HG03521 (cell line): ENCODE data around the gene CFAP221.

Experiments
- ATAC-seq: cut with Tn5 transposase; IDR thresholded peaks from one replicate; pipeline ENCODE4 v1.9.1; 2021; ENCODE audit warnings: mild to moderate bottlenecking, moderate library complexity; ENCODE audit not compliant: unreplicated experiment

CFAP221 gene

GRCh38 chr2:119696494-119697030 lies 152.3 kb downstream of the CFAP221 start:
- ATAC-seq, result no peak

DNA sequence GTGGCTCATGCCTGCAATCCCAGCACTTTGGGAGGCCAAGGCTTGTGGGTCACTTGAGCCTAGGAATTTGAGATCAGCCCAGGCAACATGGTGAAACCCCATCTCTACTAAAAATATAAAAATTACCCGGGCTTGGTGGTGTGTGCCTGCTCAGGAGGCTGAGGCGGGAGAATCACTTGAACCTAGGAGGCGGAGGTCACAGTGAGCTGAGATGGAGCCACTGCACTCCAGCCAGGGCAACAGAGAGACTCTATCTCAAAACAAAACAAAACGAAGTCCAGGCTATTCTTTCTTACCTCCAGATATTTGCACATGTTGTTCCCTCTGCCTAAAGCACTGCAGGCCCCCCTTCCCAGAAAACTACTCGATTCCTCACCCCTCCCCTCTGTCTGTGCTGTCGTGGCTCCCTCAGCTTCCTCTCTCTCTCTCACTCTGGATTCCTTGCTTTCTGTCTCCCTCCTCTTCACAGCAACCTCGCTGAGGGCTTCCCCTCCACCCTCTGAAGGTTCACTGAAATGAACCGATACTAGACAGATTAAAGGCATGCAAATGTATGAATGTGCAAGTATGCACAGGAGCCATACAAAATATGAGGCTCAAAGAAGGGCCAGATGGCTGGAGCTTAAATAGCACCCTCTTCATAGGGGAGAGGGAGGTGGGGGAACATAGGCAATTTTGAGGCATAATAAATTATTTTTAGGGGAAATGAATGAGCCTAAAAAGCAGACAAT lies 153.2 kb downstream of the CFAP221 start:
- no peak for ATAC-seq

DNA sequence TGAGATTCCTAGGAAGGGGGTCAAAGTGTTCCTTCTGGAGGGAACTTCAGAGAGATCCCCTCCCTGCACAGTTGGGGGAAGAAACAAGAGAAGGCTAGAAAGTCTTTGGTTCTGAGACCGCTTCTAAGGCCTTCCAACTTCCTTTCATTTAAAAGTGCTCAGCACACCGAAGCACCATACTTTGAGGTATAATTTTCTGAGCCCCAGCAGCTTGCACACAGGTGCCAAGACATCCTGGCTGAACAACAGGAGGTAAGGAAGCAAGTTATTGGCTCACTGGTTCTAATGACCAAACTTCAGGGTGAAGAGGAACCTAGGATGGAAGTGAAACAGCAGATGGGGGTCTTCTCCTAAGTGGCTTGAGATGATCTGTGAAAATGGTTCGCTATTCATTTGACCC lies 154.0 kb downstream of the CFAP221 start:
- ATAC-seq, result no peak

GRCh38 chr2:119699016-119699606 lies 154.9 kb downstream of the CFAP221 start:
- ATAC-seq, result no peak

DNA sequence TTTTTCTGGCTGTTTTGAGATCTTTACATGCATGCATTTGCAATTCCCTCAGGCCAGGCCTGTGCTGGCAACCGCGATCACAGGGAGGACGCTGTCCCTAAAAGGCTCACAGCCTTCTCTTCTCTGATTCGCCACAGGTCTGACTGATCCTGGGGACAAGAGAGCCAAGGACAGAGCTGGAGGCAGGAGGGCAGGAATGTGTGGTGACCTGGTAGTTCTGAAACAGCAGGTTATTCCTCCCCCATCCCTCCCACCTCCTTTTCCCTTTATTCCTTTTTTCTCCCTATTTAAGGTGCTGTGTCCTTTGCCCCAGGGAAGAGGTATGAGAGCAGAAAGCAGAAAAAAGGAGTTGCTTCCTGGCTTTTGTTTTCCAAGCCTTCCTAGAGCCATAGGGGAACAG lies 156.6 kb downstream of the CFAP221 start:
- ATAC-seq, result no peak

GRCh38 chr2:119701352-119701751 lies 157.1 kb downstream of the CFAP221 start:
- ATAC-seq, result no peak

DNA sequence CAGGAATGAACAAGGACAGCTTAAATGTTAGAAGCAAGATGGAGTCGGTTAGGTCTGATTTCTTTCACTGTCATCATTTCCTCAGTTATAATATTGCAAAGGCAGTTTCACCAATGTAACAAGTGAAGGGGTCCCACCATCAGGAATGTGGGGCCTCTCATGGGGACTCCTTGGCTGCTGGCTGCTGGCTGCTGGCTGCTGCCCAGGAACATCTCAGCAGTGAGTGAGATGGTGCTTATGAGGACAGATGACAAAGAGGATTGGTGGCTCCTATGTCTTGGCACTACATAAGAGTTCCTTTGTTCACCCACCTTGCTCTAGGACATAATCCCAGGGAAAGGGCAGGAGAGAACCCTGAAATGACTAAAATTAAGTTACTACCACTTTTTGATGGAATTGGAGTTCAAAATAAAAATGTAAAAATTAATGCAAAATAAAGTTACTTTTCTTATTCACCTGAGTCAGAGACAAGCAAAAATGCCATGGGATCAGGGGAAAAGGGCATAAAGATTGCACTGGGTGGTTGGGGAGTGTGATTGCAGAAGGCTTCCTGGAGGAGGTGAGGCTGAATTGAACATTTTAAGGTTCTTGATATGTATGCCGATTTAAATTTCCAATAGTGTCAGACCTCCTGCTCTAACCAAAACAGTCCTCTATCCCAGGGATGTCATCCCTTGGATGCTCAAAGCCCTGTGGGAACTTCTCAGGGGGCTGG lies 158.1 kb downstream of the CFAP221 start:
- no peak for ATAC-seq

DNA sequence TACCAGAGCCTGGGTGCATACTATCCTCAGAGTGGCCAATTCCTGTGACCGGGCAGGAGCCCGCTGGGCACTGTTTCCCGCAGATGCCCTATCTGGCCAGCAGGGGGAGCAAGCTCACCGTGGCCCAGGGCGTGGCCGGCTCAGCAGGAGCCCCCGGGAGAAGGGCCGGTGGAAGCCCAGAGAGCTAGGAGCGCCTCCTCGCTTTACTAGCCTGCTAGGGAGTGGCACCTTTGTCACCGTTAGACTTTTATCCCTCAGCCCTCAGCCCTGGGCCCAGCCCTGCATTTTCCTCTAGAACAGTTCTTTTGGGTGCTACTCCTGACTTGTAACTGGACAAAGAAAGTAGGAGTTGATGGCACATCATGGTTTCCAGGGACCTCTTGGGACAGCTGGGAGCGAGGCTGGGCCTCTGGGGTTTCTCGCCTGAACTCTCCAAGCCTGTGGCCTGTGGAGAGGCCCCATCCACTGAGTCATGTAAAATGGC lies 158.7 kb downstream of the CFAP221 start:
- ATAC-seq, result no peak

- ATAC-seq, result no peak
Observed at GRCh38 chr2:119703526-119703925, 159.3 kb downstream of the CFAP221 start.

- no peak for ATAC-seq
Observed at GRCh38 chr2:119704670-119705120, 160.4 kb downstream of the CFAP221 start.

DNA sequence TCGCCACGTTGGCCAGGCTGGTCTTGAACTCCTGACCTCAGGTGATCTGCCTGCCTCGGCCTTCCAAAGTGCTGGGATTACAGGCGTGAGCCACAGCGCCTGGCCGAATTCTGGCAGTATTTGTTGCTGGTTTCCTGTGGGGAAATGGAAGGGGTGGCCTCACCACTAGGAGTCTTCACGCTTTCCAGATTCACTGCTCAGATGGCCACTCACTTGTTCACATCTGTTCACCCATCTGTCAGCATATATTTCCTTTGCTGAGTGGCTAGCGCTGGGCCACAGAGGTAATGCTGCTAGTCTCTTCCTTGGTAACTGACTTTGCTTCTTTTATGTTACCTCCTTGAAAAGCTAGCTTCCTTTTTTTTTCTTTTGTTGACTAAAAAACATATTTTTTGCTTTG lies 162.0 kb downstream of the CFAP221 start:
- no peak for ATAC-seq
